Keratinocyte (primary cell): Measurements from ENCODE around the gene THSD8. TPM values are rescaled to one million over a fixed set of nuclear protein-coding genes. Genes with fewer than 3 reads are reported as not detected.

Experiments used
- DNase-seq: peaks from one replicate; pipeline ENCODE4 v3.0.0-alpha.2; 2011; ENCODE audit warnings: low read depth, missing footprints, low spot score
- FAIRE-seq: peaks from 2 replicates; lab custom pipeline; 2011; peaks lifted over from hg19 to GRCh38; lab: Jason Lieb, UNC
- H2AFZ ChIP-seq: 2 replicates; pipeline ENCODE4 v1.6.0; 2012; ENCODE audit warnings: low read length, control low read depth, inconsistent platforms; ENCODE audit not compliant: control insufficient read depth
- H3K27ac ChIP-seq: 2 replicates; pipeline ENCODE4 v1.5.1; 2011; ENCODE audit warnings: low read length; ENCODE audit not compliant: control insufficient read depth, insufficient read depth
- H3K27me3 ChIP-seq: 3 replicates; pipeline ENCODE4 v1.6.0; 2011; ENCODE audit warnings: low read length; ENCODE audit not compliant: control insufficient read depth, insufficient read depth; ENCODE audit errors: extremely low read depth
- H3K36me3 ChIP-seq, 2 experiments: 2 replicates in 1 of 2; 3 replicates in 1 of 2; pipeline ENCODE4 v1.5.1; 2011; ENCODE audit warnings: low read length in 2 of 2, mild to moderate bottlenecking in 1 of 2; ENCODE audit not compliant: control insufficient read depth in 2 of 2, insufficient read depth in 2 of 2; ENCODE audit errors: extremely low read depth in 1 of 2
- H3K4me1 ChIP-seq: 3 replicates; pipeline ENCODE4 v1.5.1; 2011; ENCODE audit warnings: low read length; ENCODE audit not compliant: control insufficient read depth, insufficient read depth; ENCODE audit errors: extremely low read depth
- H3K4me2 ChIP-seq: 3 replicates; pipeline ENCODE4 v1.6.0; 2011; ENCODE audit warnings: low read depth, low read length; ENCODE audit not compliant: control insufficient read depth, insufficient read depth; ENCODE audit errors: extremely low read depth
- H3K4me3 ChIP-seq, 3 experiments: fragments of 200-600 bp in 1 of 3; sonication (generic) in 1 of 3; 2 replicates in 2 of 3; 3 replicates in 1 of 3; pipeline ENCODE4 v1.5.1; 2011 to 2016; ENCODE audit warnings: low read length in 3 of 3, mild to moderate bottlenecking in 3 of 3, control low read depth in 2 of 3, inconsistent platforms in 1 of 3, low read depth in 1 of 3, mixed read lengths in 1 of 3, mixed run types in 1 of 3, moderate library complexity in 1 of 3; ENCODE audit not compliant: control insufficient read depth in 2 of 3, insufficient read depth in 2 of 3; ENCODE audit errors: extremely low read depth in 1 of 3
- H3K79me2 ChIP-seq: 2 replicates; pipeline ENCODE4 v1.6.0; 2012; ENCODE audit warnings: low read length; ENCODE audit not compliant: control insufficient read depth, insufficient read depth
- H3K9ac ChIP-seq: 3 replicates; pipeline ENCODE4 v1.6.0; 2011; ENCODE audit warnings: low read length; ENCODE audit not compliant: control insufficient read depth, insufficient read depth; ENCODE audit errors: extremely low read depth
- H3K9me1 ChIP-seq: 3 replicates; pipeline ENCODE4 v1.6.0; 2011; ENCODE audit warnings: low read length; ENCODE audit not compliant: control insufficient read depth, insufficient read depth; ENCODE audit errors: extremely low read depth
- H3K9me3 ChIP-seq: 2 replicates; pipeline ENCODE4 v1.5.1; 2012; ENCODE audit warnings: low read depth, low read length; ENCODE audit not compliant: control insufficient read depth
- H4K20me1 ChIP-seq: 3 replicates; pipeline ENCODE4 v1.6.0; 2011; ENCODE audit warnings: low read length; ENCODE audit not compliant: control insufficient read depth, insufficient read depth; ENCODE audit errors: extremely low read depth
- CTCF ChIP-seq, 3 experiments: IDR thresholded peaks in 1 of 3; conservative IDR thresholded peaks in 1 of 3; optimal IDR thresholded peaks in 1 of 3; 2 replicates in 2 of 3; 3 replicates in 1 of 3; pipeline versions ENCODE3 to v1.5.1; 2011; ENCODE audit warnings: low read length in 3 of 3, mild to moderate bottlenecking in 3 of 3, moderate library complexity in 2 of 3, control low read depth in 1 of 3, inconsistent platforms in 1 of 3; ENCODE audit not compliant: insufficient read depth in 2 of 3; ENCODE audit errors: extremely low read depth in 1 of 3
- EZH2 ChIP-seq: IDR thresholded peaks from one replicate; pipeline ENCODE4 v1.6.1; 2012; ENCODE audit warnings: inconsistent platforms, mild to moderate bottlenecking, low read length, moderate library complexity
- dilution Hi-C: fragments of 300-500 bp; cut with MboI; formaldehyde crosslinking; loops from one replicate; pipeline ENCODE4 v1.7.0; 2020; ENCODE audit warnings: low sequenced_read_pairs; ENCODE audit not compliant: extremely low pct_ligation_motif_present
- polyA plus RNA-seq, 5 experiments: library from polyadenylated mRNA; depleted of rRNA in 3 of 5; stranded (reverse) in 3 of 5; stranded (forward) in 1 of 5; unstranded in 1 of 5; fragments of >200 nt; gene quantifications; 1 replicate in 1 of 5; 2 replicates in 3 of 5; 3 replicates in 1 of 5; pipeline versions ENCODE4 v1.2.1 to v1.2.3, GENCODE V29; 2011 to 2012; ENCODE audit warnings: missing spikeins in 2 of 5, low read depth in 1 of 5, low replicate concordance in 1 of 5

Gene THSD8
- polyA plus RNA-seq, 1 donor (not counting 4 experiments of a cell fraction or from before 2014, with no cell fraction given) = 6.6 TPM

- Histone ChIP-seq H3K4me3 (peak overlapping the region in 2 of 3 experiments; percentile 48 to 49), H3K4me2 (peak overlapping the region; percentile 99), H4K20me1 (peaks cover 11% of the 10 kb centered on the region), H3K36me3 (no peaks in the 10 kb centered on the region), H3K9ac (peak overlapping the region; percentile 97), H3K79me2 (peaks cover 19% of the 10 kb centered on the region), H3K27ac (peak overlapping the region; percentile 98), H3K4me1 (peaks cover 58% of the 10 kb centered on the region), H2AFZ (peak overlapping the region; percentile 46), H3K27me3 (no peaks in the 10 kb centered on the region), H3K9me1 (no peaks in the 10 kb centered on the region), H3K9me3 (no peaks in the 10 kb centered on the region)
- dilution Hi-C loops = no loop called here
- no peak for FAIRE-seq
- no peak for DNase-seq
- TF ChIP-seq EZH2 (no peak), CTCF (optimal IDR thresholded peaks at IDR 0.05 in 1 of 3, IDR thresholded peaks at IDR 0.05 in 1 of 3, conservative IDR thresholded peaks at IDR 0.05 in 1 of 3; ENCODE audit: extremely low read depth in 1 of 3, insufficient read depth in 2 of 3, low read length in 3 of 3) (peak in 1 of 3 experiments; percentile 19)
Observed at GRCh38 chr19:12788682-12789097, 13.2 kb upstream of the THSD8 start.

GRCh38 chr19:12789098-12789903, 12.6 kb upstream of the THSD8 start:
- Histone ChIP-seq H4K20me1 (peaks cover 11% of the 10 kb centered on the region), H3K4me3 (peak overlapping the region; percentile 48 to 73 (median 49)), H3K79me2 (peaks cover 19% of the 10 kb centered on the region), H3K9ac (peak overlapping the region; percentile 97), H3K27me3 (no peaks in the 10 kb centered on the region), H3K36me3 (no peaks in the 10 kb centered on the region), H3K4me1 (peaks cover 55% of the 10 kb centered on the region), H3K9me3 (no peaks in the 10 kb centered on the region), H3K9me1 (no peaks in the 10 kb centered on the region), H3K27ac (peak overlapping the region; percentile 98), H3K4me2 (peak overlapping the region; percentile 99), H2AFZ (peak overlapping the region; percentile 46)
- dilution Hi-C loops = no loop called here
- no peak for DNase-seq
- TF ChIP-seq CTCF (optimal IDR thresholded peaks at IDR 0.05 in 1 of 3, IDR thresholded peaks at IDR 0.05 in 1 of 3, conservative IDR thresholded peaks at IDR 0.05 in 1 of 3; ENCODE audit: extremely low read depth in 1 of 3, insufficient read depth in 2 of 3, low read length in 3 of 3) = no peak
- no peak for TF ChIP-seq EZH2
- FAIRE-seq = no peak
